ENCODE results near the gene FTO. TPM values are rescaled to one million over a fixed set of nuclear protein-coding genes. Genes with fewer than 3 reads are reported as not detected.
A peak's percentile ranks its signal among the peaks of the same experiment; 100 is the strongest.

Gene FTO
- total RNA-seq, 4 donors from 2014 or later: 102 to 138 (median 130) TPM

DNA sequence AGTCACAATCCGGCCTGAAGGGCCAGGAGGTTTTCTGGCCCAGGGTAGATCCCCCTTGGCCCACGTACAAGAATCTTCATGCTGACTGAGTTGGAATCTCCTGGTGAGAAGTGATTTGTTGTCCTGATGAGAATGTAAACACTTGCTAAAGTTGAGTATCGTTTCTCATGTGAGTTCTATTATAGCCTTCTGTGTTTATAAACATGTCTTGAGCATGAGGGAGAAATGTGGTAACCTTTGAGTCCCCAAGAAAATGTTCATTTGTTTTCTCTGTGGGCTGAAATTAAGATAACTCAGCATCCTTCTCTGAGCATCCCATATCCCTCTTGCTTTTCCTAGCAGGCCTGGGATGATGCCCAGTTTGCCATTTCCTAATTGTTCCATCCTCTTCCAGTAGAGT, 204.8 kb downstream of the FTO start:
- no peaks in the 10 kb centered on the region for H3K27me3 ChIP-seq
- H3K4me1 ChIP-seq: peaks cover 5 to 47% (median 6%) of the 10 kb centered on the region in 3 donors
- no peaks in the 10 kb centered on the region for H3K9me3 ChIP-seq
- no peak overlapping the region for H3K27ac ChIP-seq
- TF ChIP-seq, protein P1, sequence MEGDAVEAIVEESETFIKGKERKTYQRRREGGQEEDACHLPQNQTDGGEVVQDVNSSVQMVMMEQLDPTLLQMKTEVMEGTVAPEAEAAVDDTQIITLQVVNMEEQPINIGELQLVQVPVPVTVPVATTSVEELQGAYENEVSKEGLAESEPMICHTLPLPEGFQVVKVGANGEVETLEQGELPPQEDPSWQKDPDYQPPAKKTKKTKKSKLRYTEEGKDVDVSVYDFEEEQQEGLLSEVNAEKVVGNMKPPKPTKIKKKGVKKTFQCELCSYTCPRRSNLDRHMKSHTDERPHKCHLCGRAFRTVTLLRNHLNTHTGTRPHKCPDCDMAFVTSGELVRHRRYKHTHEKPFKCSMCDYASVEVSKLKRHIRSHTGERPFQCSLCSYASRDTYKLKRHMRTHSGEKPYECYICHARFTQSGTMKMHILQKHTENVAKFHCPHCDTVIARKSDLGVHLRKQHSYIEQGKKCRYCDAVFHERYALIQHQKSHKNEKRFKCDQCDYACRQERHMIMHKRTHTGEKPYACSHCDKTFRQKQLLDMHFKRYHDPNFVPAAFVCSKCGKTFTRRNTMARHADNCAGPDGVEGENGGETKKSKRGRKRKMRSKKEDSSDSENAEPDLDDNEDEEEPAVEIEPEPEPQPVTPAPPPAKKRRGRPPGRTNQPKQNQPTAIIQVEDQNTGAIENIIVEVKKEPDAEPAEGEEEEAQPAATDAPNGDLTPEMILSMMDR (IDR thresholded peaks at IDR 0.05): no peak
- TF ChIP-seq EP300 (IDR thresholded peaks at IDR 0.05) (no peak), POLR2A (IDR thresholded peaks at IDR 0.05) (no peak), POLR2AphosphoS5 (IDR thresholded peaks at IDR 0.05) (no peak)
- 17 to 25% methylated on average over 3 of the region's 3 CpGs for WGBS, 2 donors (ENCODE audit: low coverage in 1 of 2)
- no peak overlapping the region for H3K4me3 ChIP-seq
- H3K36me3 ChIP-seq: peaks cover 0 to 7% of the 10 kb centered on the region in 2 donors
- no peak for ATAC-seq

DNA sequence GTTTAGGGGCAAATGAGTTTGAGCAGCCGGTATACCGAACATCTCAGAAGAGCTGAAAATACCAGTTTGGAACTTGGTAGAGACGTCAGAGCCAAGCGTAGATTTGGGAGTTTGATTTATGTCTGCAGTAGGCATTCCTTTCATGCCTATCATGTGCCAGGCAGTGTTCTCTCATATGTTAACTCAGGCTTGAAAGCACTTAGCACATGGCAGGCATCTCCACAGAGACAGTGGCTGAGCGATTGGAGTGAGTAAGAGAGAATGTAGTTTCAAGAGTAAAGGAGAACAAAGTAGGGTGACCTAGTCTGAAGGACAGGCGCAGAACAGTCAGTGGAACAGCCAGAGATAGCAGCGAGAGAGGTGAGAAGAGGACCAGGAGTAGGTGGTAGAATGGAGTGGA, 207.0 kb downstream of the FTO start:
- TF ChIP-seq POLR2A (IDR thresholded peaks at IDR 0.05): no peak
- no peak for TF ChIP-seq EP300 (IDR thresholded peaks at IDR 0.05)
- no peak for TF ChIP-seq POLR2AphosphoS5 (IDR thresholded peaks at IDR 0.05)
- TF ChIP-seq, protein P1 (IDR thresholded peaks at IDR 0.05): no peak
- no peak for ATAC-seq
- no peaks in the 10 kb centered on the region for H3K9me3 ChIP-seq
- WGBS, 2 donors (ENCODE audit: low coverage in 1 of 2): 94 to 100% methylated on average over 4 to 7 of the region's 7 CpGs
- H3K36me3 ChIP-seq: peaks cover 0 to 7% of the 10 kb centered on the region in 2 donors
- peaks cover 5 to 38% (median 6%) of the 10 kb centered on the region in 3 donors for H3K4me1 ChIP-seq
- H3K4me3 ChIP-seq: no peak overlapping the region
- H3K27ac ChIP-seq: no peak overlapping the region
- no peaks in the 10 kb centered on the region for H3K27me3 ChIP-seq

DNA sequence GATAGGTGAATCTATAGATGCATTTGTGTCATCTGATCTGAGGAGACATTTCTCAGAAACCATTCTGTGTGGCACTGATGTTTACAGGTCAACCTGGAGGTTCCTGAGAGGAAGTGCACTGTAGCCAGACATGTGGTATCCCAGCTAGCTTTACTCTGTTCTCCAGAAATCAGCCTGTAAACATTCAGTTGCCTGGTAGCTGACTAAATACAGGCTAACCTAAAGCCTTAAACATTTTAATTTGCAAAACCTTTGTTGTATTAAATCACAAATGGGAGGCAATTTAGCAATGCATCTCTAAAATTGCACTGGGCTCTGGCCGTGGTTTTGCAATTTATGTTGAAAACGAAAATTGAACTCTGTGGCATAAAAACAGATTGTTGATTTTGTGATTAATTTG, 207.6 kb downstream of the FTO start:
- Histone ChIP-seq H3K9me3 (no peaks in the 10 kb centered on the region), H3K27me3 (no peaks in the 10 kb centered on the region), H3K27ac (no peak overlapping the region), H3K4me3 (no peak overlapping the region), H3K4me1 (peaks cover 5 to 38% (median 6%) of the 10 kb centered on the region in 3 donors), H3K36me3 (peaks cover 0 to 7% of the 10 kb centered on the region in 2 donors)
- TF ChIP-seq, protein P1 (IDR thresholded peaks at IDR 0.05): no peak
- no peak for TF ChIP-seq POLR2A (IDR thresholded peaks at IDR 0.05)
- TF ChIP-seq POLR2AphosphoS5 (IDR thresholded peaks at IDR 0.05): no peak
- no peak for TF ChIP-seq EP300 (IDR thresholded peaks at IDR 0.05)
- WGBS, 2 donors (ENCODE audit: low coverage in 1 of 2): 88 to 91% methylated on average over 2 of the region's 2 CpGs
- no peak for ATAC-seq

DNA sequence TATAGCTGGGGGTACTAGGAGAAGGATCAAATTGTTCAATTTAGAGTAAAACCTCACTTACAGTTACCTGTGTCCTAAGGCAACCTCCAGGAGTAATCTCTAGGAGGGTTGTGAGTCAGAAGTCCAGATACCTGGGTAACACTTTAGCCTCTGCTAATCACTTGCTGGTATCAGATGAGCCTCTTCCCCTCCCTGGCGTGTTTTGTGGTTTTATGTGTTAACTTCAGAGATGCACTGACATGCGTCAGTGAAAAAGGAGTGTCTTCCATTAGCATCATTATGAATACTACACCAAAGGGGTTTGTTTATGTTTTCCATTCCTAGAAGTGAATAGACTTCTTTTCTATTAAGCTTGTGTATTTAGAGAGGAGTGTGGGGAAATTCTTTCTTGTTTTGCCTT, 208.2 kb downstream of the FTO start:
- no peaks in the 10 kb centered on the region for H3K9me3 ChIP-seq
- peaks cover 0 to 2% of the 10 kb centered on the region in 2 donors for H3K36me3 ChIP-seq
- H3K27ac ChIP-seq: no peak overlapping the region
- H3K4me1 ChIP-seq: peaks cover 5 to 38% (median 6%) of the 10 kb centered on the region in 3 donors
- H3K27me3 ChIP-seq: no peaks in the 10 kb centered on the region
- no peak overlapping the region for H3K4me3 ChIP-seq
- 94 to 100% methylated on average over 2 of the region's 2 CpGs for WGBS, 2 donors (ENCODE audit: low coverage in 1 of 2)
- TF ChIP-seq, protein P1 (IDR thresholded peaks at IDR 0.05): no peak
- TF ChIP-seq POLR2AphosphoS5 (IDR thresholded peaks at IDR 0.05) (no peak), EP300 (IDR thresholded peaks at IDR 0.05) (no peak), POLR2A (IDR thresholded peaks at IDR 0.05) (no peak)
- no peak for ATAC-seq

DNA sequence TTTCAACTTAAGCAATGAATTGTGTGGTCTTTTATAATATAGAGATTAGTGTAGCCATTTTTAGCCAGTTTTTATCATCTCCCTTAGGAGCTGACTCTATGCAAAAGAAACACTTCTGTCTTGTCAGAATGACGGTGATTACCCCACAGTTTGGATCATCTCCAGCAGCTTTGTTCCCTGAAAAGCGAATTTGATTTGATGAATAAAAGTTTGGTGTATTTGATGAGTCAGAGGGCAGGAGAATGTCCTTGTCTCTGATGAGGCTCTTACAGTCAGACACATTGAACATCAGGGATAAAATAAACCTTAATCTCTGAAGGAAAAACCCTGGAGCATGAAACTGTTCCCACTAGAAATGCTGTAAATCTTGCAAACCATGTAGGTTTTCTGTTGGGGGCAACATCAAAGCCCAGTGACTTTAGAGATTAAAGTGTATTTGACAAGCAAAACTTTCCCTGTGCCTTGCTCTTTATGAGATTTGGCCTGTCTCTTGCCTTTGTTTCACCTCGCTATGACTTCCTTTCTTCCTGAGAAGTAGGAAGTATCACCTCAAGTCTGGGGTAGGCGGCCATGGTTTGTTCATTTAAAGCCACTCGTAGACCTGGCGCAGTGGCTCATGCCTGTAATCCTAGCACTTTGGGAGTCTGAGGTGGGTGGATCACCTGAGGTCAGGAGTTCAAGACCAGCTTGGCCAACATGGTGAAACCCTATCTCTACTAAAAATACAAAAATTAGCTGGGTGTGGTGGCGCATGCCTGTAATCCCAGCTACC, 209.3 kb downstream of the FTO start:
- peak; percentile 53 for ATAC-seq
- H3K27ac ChIP-seq: no peak overlapping the region
- WGBS, 2 donors (ENCODE audit: low coverage in 1 of 2): 5 to 58% methylated on average over 2 to 7 of the region's 7 CpGs
- H3K4me3 ChIP-seq: no peak overlapping the region
- no peaks in the 10 kb centered on the region for H3K36me3 ChIP-seq
- H3K27me3 ChIP-seq: no peaks in the 10 kb centered on the region
- peaks cover 5 to 37% (median 6%) of the 10 kb centered on the region in 3 donors for H3K4me1 ChIP-seq
- no peaks in the 10 kb centered on the region for H3K9me3 ChIP-seq
- TF ChIP-seq, protein P1 (IDR thresholded peaks at IDR 0.05): no peak
- TF ChIP-seq POLR2AphosphoS5 (IDR thresholded peaks at IDR 0.05) (no peak), POLR2A (IDR thresholded peaks at IDR 0.05) (no peak), EP300 (IDR thresholded peaks at IDR 0.05) (no peak)
